Measurements from ENCODE around the gene KLHDC10. TPM values are rescaled to one million over a fixed set of nuclear protein-coding genes. Genes with fewer than 3 reads are reported as not detected.
"Not testable (repeated sequence)": the region's sequence is repeated elsewhere in the genome, so short reads cannot be mapped to it uniquely, and the experiment has no call there.

KLHDC10 gene
- total RNA-seq, 1 donor from 2014 or later, result 27.0 TPM

DNA sequence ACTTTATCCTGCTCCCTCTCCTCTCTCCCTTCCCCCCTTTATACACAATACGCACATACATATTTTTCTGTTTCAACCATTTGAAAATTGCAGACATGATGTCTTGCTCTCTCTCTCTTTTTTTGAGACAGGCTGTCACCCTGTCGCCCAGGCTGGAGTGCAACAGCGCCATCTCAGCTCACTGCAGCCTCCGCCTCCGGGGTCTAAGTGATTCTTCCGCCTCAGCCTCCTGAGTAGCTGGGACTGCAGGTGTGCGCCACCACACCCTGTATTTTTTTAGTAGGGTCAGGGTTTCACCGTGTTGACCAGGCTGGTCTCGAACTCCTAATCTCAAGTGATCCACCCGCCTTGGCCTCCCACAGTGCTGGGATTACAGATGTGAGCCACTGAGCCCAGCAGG, 38.5 kb downstream of the KLHDC10 start:
- Histone ChIP-seq H3K27ac (replicated peaks) (no peak overlapping the region), H3K4me1 (no peaks in the 10 kb centered on the region), H3K36me3 (no peaks in the 10 kb centered on the region), H3K27me3 (ENCODE audit: low read depth) (no peaks in the 10 kb centered on the region), H3K4me3 (no peak overlapping the region), H3K9me3 (replicated peaks) (no peaks in the 10 kb centered on the region)
- TF ChIP-seq CTCF (IDR thresholded peaks at IDR 0.05; ENCODE audit: borderline replicate concordance), result no peak
- intact Hi-C loops (cut with micrococcal nuclease), result no loop called here
- no peak for DNase-seq

- Histone ChIP-seq H3K27me3 (ENCODE audit: low read depth) (no peaks in the 10 kb centered on the region), H3K4me1 (no peaks in the 10 kb centered on the region)
- intact Hi-C loops (cut with micrococcal nuclease), result no loop called here
Observed at GRCh38 chr7:130112093-130112492, 41.8 kb downstream of the KLHDC10 start.

DNA sequence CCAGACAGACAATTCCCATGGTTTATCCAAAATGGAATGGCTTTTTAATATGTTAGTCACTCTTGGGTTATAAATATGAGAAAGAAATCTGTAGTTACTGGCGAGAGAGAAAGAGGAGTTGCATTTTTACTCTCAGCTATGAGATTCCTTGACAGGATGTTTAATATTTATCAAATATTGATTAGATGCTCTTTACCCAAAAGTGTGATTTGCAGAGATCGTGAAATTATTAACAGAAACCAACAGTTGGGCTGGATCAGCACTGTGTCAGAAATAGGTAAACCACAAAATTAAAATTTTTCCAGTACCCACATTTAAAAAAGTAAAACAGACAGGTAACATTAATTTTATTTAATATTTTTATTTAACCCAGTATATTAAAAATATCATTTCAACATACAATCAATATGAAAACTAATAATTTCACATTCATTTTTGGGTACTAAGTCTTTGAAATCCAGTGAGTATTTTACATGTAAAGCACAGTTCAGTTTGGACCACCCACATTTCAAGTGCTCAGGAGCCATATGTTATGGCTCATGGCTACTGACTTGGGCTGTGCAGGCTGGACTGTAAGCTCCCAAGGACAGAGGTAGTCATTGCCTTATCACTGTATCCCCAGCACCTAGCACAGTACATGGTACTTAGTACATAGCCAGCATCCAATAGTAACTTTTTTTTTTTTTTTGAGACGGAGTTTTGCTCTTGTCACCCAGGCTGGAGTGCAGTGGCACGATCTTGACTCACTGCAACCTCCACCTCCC, 42.5 kb downstream of the KLHDC10 start:
- no peak for DNase-seq
- Histone ChIP-seq H3K36me3 (no peaks in the 10 kb centered on the region), H3K27me3 (ENCODE audit: low read depth) (no peaks in the 10 kb centered on the region), H3K27ac (replicated peaks) (no peak overlapping the region), H3K9me3 (replicated peaks) (no peaks in the 10 kb centered on the region), H3K4me3 (no peak overlapping the region), H3K4me1 (no peaks in the 10 kb centered on the region)
- intact Hi-C loops (cut with micrococcal nuclease), result no loop called here
- no peak for TF ChIP-seq CTCF (IDR thresholded peaks at IDR 0.05; ENCODE audit: borderline replicate concordance)

More at GRCh38 chr7:130112093-130112492, 41.8 kb downstream of the KLHDC10 start:
- Histone ChIP-seq H3K36me3 (no peaks in the 10 kb centered on the region), H3K4me3 (no peak overlapping the region), H3K9me3 (replicated peaks) (no peaks in the 10 kb centered on the region), H3K27ac (replicated peaks) (no peak overlapping the region)
- no peak for DNase-seq
- no peak for TF ChIP-seq CTCF (IDR thresholded peaks at IDR 0.05; ENCODE audit: borderline replicate concordance)

DNA sequence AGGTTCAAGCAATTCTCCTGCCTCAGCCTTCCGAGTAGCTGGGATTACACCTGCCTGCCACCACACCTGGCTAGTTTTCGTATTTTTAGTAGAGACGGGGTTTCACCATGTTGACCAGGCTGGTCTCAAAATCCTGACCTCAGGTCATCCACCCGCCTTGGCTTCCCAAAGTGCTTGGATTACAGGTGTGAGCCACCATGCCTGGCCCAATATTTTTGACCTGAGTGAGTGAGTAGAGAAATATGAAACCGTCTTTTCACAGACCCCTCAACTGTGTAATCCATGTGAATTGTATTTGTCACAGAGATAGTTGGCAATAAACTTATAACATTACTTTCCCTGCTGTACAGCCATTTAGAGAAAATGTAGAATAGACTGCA, 43.1 kb downstream of the KLHDC10 start:
- H3K4me3 ChIP-seq; intact Hi-C loops (cut with micrococcal nuclease): not testable (repeated sequence)

DNA sequence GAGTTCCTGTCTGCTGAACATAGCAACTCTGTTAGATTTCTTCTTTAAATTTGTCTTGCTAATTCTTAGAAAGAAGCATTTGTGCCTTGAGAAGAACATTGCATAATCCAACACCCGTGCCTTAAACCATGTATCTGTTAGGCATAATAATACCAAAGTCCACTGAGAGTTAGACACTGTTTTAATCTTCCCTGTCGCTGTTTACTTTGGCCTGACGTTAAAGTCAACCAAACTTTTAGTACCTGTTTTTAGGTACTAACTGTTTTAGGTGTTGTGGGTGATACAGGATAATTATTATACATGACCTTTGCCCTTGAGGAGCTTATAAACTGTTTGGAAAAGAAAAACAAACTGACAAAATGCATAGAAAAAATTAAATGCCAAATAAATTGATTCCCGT, 43.6 kb downstream of the KLHDC10 start:
- Histone ChIP-seq H3K27me3 (ENCODE audit: low read depth) (no peaks in the 10 kb centered on the region), H3K4me3 (no peak overlapping the region), H3K27ac (replicated peaks) (no peak overlapping the region), H3K4me1 (no peaks in the 10 kb centered on the region), H3K36me3 (peaks cover 6% of the 10 kb centered on the region), H3K9me3 (replicated peaks) (no peaks in the 10 kb centered on the region)
- no peak for TF ChIP-seq CTCF (IDR thresholded peaks at IDR 0.05; ENCODE audit: borderline replicate concordance)
- intact Hi-C loops (cut with micrococcal nuclease), result no loop called here
- DNase-seq, result no peak

More for the DNA sequence above, 43.1 kb downstream of the KLHDC10 start:
- H3K9me3 ChIP-seq (replicated peaks); H3K4me1 ChIP-seq; H3K27ac ChIP-seq (replicated peaks); DNase-seq; H3K27me3 ChIP-seq (ENCODE audit: low read depth); H3K36me3 ChIP-seq: not testable (repeated sequence)

DNA sequence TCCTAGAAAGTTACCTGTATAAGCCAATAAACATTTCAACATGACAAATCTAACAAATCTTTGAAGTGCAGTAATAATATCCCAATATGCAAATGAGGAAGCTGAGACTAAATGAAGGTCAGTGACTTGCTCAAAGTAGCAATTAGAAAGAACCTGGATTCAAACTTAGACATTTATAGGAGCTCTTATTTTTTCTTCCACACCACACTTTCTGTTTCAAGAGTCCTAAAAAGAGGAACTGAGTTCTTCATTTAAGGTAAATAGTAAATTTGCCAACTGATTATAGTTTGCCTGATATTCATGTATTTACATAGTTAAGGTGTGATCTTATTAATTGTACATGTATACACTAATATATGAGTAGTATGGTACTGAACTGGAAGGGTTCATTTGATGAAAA, 44.0 kb downstream of the KLHDC10 start:
- intact Hi-C loops (cut with micrococcal nuclease), result no loop called here
- Histone ChIP-seq H3K27me3 (ENCODE audit: low read depth) (no peaks in the 10 kb centered on the region), H3K27ac (replicated peaks) (no peak overlapping the region), H3K4me1 (no peaks in the 10 kb centered on the region), H3K4me3 (no peak overlapping the region), H3K9me3 (replicated peaks) (no peaks in the 10 kb centered on the region), H3K36me3 (peaks cover 7% of the 10 kb centered on the region)
- no peak for TF ChIP-seq CTCF (IDR thresholded peaks at IDR 0.05; ENCODE audit: borderline replicate concordance)
- no peak for DNase-seq
